GM19455 (cell line): Measurements from ENCODE around the gene MN1.

ENCODE experiments used
- ATAC-seq: cut with Tn5 transposase; IDR thresholded peaks from one replicate; pipeline ENCODE4 v1.9.1; 2021; ENCODE audit not compliant: unreplicated experiment

The MN1 gene

DNA sequence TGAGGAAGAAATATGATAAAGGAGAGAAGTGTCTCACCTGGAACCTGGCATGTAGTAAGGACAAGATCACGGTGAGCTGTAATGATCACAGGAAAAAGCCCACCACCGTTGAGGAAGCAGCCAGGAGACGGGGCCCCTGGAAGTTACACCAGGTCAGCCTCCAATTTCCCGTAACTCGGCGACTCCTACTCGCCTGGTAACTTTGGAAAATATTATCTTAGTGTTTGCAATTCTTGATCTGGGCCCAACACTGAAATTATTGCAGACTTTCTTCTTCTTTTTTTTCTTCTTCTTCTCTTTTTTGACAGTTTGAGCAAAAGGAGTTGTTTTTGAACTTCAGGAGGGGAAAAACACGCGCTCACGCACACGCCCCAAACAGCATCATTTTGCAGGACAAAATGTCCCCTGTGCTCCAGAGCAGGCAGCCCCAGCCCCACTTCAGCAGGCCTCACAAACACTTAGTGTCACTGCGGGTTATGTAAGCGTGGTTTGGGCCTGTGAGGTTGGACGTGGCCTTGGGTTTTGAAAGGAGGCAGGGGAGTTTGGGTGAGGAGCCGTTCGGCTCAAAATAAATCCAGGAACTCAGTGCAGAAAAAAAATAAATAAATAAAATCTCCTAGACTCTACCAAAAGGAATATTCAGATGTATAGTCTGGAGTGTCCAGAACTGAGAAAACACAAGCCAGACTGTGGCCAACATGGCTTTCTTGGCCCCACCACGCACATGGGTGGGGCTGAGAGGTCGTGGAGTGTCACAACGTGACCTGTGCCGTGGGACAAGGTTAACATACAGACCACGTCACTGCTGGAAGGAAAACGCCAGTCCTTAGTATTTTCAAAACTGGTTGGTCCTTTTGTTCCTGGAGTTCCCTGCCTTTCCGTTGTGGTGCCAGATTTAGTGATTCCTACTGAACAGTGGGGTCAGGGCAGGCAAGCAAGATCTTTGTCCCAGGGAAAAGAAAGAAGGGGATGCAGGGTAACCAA, 26.3 kb upstream of the MN1 start:
- ATAC-seq = no peak

DNA sequence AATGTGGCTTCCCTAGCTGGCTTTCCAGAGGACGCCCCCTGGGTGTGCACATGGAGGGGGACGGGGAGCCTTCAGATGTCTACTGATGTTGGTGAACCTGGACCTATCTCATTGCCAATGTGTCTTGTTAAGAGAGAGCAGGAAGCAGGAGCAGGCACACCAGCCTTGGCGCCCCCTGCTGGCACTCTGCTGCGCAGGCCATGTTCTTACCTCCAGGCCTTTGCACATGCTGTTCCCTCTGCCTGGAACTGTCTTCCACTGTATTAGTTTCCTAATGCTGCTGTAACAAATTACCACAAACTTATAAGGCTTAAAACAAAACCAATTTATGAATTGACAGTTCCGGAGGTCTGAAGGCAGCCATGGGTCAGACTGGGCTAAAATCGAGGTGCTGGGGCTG, 23.6 kb upstream of the MN1 start:
- no peak for ATAC-seq

DNA sequence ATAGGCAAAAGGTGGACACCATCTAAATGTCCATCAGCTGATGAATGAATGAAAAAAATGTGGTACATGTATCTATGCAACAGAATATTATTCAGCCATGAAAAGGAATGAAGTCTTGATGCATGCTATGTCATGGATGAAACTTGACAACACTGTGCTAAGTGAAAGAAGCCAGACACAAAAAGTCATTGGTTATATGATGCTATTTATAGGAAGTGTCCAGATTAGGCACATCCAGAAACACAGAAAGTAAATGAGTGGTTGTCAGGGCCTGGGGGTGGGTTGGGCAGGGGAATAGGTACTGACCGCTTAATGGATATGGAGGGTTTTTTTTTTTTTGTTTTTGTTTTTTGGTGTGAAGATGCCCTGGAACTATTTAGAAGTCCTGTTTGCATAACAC, 21.7 kb upstream of the MN1 start:
- no peak for ATAC-seq

DNA sequence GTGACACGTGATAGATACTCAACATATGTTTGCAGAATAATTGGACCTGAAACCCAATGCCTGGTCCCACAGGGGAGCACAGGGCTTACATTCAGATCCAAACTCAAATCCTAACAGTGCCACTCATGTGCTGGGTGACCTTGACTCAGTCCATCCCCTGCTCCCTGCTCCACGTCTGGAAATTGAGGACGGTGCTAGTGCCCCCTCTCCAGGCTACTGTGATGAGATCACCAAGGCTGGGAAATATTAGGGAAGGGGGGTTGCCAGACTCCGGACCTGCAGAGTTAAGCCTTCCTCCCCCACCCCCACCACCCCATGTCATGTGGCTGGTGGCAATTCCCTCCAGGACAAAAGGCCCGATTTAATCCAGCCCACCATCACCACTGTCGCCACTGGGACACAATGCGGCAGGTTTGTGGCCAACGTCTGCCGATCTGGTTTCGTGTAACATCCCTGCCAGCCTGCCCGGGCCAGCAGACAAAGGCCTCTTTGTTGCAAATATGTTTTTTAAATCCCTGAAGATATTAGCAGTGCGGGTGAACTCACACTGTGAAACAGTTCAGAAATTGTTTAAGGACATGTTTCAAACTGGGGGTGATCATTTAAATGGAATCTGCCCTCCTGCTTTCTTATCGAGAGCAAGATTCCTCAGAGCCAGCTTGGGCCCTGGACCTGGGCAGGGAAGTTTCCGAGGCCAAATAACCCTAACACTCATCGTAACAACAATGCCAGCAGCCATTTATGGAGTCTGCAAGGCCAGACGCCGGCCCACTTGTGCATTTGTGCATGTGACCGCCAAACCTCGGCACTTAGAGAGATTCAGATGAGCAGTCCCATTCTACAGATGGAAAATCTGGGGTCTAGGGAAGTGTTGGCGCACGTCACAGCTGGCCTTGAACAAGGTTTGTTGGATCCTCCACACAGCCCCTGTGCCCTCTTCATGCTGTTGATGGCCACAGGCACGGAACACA, 19.6 kb upstream of the MN1 start:
- ATAC-seq = no peak

DNA sequence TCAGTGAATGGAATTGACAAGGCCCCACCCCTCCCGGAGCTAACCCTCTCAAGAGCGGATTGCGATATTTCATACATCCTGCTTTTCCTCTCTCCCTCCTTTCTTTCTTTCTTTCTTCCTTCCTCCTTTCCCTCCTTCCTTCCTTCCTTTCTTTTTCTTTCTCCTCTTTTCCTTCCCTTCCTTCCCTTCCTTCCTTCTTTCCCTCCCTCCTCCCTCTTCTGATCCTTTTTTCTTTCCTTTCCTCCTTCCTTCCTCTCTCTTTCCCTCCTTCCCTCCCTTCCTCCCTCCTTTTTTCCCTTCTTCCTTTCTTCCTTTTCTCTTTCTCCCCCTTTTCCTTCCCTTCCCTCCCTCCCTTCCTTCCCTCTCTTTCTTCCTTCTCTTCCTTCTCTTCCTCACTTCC, 15.0 kb upstream of the MN1 start:
- ATAC-seq = no peak

DNA sequence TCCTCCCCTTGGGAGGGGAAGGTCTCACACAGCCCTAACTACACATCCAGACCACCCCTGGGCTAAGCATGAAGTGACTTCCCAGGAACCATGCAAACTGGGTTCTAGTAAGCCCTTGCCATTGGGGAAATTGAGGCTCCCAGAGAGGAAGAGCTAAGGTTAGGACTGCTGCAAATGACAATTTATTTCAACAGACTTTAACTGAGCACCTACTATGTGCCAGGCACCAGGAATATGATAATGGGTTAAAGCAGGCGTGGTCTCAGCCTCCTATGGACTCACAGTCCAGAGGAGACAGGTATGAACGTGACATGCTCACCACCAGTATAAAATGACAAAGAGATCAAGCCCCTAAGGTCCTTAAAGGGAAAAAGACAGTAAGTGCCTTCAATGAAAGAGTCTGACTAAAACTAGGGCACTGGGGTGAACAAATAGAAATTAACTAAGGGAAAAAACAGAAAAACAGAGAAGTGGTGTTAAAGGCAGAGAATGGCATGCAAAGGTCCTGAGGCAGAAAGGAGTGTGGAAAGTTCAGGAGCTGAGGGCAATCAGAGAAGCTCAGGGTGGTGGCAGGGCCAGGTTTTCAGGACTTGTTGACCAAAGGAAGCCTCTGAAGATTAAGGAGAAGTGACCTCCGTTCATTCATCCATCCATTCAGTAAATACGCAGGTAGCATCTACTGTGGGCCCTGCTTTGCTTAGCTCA, 14.4 kb upstream of the MN1 start:
- no peak for ATAC-seq

DNA sequence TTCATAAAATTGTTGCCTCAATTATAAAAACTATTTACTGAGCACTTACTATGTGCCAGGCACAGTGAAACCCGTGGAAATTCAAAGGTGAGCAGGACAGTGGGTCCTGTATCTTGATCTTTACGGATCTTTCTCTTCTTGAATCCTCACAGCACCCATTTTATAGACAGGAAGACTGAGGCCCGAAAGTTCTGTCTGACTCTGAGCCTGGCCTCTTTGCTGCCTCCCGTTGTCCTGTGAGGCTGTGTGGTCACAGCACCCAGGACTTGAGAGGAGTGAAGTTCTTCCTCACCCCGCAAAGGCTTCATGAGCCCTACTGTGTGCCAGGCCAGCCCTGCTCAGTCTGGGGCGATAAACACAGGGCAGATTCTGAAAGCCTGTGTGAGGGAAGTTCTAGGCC, 13.4 kb upstream of the MN1 start:
- ATAC-seq = no peak

DNA sequence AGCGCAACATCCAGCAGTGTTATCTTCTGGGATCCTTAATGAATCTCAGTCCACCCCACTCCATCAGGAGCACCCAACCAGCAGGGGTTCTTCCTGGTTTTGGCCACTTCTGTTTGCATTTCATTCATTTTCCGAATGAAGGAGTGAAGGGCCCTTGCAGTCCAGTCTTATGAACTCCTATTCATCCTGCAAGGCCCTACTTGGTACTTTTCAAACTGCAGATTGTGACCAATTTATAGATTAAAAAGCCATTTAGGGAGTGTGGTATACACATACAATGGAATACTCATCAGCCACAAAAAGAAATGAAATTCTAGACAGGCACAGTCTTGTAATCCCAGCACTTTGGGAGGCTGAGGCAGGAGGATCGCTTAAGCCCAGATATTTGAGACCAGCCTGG, 10.2 kb upstream of the MN1 start:
- ATAC-seq = no peak

DNA sequence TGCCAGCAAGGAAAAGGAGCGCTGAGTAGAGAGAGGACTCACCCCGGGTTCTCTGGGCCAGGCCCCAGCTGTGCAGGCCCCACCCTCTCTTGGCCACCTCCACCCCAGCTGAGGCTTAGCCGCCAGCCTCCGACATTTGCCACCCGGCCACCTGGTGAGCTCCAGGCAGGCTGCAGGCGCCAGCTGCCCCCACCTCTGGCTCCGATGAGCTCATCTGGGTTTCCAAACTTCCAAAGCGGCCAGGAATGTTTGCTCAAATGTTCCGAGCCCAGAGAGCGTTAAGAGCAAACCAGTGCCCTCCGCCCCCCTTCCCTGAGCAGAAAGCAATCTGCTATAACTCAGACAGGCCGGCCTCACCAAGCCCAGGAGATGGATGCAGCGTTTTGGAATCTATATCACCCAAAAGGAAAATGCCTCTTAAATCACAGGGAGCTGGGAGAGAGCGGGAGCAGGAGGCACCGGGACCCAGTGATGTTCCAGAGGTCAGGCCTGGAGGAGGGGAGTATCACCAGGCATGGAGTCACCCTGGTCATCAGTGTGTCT, 9.1 kb upstream of the MN1 start:
- no peak for ATAC-seq

DNA sequence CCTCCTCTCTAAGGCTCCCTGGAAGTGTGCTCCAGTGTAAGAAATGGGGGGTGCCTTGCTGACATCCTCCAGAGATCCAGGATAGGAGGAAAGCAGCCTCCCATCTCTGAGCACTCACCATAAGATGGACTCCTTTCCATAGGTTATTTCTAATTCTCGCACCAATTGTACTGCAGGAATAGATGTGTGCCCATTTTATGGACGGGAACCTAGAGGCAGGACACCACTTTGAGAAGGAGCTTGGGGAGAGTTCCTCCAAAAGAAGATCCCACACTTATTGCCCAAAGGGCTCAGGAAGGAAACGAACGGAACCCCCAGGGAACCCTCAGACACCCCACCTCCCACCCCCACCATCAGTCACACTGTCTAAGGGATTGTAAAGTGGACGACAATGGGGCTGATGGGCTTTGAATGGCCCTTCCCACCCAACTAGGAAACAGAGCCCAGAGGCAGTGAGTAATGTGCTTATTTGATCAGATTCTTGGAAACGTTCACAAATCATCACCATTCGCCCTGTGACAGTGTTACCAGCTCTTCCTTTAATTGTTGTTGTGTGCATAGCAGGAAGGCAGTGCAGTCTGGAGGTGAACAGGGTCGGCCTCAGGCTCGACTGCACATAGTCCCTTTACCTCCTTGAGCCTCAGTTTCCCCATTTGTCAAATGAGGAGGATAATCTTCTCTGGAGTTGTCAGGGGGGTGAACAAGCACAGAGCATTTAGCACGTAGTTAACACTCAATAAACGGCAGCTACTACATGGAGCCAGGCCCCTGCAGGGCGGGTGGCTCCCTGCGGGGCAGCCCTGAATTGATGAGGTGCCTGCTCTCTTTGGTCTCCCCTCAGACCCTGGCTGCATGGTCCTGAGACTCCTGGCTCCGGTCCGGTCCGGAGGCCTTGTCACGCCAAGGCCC, 8.4 kb upstream of the MN1 start:
- ATAC-seq = no peak

DNA sequence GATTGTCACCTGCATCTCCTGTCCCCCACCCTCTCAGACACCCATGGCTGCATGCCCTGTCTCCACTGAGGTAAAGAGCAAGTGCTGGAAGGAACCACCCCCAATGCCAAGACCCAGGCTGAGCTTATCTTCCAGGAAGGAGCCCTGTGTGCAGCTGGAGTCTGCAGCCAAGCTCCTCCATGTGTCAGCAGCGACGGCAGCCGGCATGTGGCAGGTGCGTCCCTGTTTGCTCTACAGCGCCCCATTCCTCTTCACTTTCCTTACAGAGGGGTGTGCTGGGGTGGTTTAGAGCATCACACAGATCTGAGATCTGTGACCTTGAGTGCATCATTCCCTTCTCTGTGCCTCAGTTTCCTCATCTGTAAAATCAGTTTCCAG, 7.7 kb upstream of the MN1 start:
- ATAC-seq = no peak

DNA sequence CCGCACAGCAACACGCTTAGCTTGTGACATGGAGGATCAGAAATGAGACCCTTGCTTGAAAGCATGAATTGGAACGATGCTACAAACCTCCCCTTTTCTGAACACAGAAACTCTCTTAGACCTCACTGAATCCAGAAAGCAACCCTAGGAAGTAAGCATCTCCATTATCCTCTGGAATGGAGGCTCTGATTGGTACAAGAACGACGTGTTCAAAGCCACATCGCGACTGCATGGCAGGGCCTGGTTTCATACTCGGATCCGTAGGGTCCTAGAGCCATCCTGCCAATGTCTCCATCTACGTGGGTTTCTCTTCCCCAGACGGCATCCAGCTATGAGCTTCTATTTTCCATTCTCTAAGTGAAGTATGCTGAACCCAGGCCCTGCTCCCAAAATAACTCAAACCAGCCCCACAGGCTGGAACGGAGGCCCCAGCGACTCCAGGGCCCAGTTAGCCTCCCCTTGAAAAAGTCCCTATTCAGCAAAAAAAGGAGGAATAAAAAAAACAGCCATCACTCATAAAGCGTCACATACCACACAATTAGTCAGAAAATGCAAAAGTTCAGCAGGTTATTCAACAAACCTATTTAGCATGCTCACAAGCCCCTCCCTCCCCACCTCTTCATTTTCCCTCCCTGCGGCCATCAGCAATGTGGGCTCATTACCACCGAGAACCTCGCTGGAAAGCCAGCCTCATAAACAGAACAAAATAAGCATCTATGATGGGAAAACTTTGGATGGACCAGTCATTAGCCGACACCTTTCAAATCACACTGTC, 7.1 kb upstream of the MN1 start:
- no peak for ATAC-seq

DNA sequence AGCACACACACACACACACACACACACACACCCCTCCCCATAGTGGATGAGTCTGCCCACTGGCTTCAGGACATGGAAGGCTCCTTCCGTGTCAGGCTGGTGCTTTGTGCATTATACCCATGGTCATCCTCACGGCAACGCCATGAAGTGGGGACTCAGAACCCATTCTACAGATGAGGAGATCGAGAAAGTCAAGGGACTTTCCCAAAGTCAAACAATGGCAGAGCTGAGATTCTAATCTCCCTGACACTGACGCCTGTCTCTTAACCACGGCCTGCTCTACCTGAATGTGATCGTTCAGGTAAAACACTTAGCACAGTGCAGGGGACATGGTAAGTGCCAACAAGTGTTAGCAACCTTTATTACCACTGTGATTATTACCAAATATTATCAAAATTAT, 4.3 kb upstream of the MN1 start:
- no peak for ATAC-seq

DNA sequence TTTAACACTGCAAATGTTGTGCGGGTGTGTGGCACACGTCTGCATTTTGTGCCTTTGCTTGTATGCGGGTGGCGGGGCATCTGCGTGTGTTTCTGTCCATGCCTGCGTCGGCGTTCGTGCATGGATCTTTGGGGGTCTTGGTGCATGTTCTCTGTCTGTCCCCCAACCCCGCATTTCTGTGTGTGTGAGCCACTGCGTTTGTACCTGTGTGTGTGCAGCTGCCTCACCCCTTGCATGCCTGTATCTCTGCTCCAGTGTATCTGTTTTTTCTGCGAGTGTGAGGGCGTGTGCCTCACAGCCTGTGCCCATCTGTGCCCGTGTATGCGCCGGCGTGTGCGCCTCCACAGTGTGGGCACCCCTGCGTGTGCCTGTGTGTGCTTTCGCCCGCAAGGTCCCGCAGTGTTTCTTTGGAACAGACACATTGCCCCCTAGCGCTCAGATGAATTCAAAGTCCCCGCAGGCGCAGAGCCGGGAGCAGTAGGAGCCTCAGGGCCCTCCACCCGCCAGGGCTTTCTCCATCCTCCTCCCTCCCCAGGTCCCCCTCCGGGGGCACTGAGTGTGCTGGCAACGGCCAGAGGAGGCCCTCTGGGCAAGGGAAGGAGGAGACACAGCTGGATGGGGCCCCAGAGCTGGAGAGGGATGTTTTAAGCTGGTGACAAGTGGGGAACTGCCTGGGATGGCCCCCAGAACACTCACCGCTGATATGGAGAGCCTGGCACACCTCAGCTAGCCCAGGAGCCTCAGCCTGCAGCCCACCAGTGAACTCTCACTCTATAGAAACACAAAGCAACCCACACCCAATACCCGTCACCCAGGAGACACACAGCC, 3.1 kb upstream of the MN1 start:
- no peak for ATAC-seq

DNA sequence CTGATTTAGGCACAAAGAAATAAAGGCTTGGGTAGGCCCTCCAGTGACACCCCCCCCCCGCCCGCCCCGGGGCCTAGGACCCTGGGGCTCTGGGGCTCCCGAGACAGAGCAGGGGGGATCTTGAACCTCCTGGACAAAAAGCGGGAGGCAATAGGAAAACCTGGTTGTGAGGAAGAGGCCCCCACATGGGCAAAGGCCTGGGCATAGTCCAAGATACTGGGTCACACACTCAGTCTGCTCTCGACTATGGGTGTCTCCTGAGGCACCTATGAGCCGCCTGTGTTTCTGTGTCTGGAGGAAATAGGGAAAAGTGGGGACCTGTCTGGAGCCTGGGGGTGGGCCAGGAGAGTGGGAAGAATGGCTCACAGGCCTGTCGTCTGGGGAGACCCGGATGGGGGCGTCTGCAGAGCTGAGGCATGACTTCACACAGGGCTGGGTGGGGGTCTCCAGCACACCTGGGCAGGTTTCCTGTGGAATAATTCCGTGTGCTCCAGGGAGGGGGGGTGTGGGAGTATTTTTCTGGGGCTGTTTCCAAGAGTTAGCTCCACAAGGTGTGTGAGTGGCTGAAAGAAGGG, 2.4 kb upstream of the MN1 start:
- no peak for ATAC-seq

DNA sequence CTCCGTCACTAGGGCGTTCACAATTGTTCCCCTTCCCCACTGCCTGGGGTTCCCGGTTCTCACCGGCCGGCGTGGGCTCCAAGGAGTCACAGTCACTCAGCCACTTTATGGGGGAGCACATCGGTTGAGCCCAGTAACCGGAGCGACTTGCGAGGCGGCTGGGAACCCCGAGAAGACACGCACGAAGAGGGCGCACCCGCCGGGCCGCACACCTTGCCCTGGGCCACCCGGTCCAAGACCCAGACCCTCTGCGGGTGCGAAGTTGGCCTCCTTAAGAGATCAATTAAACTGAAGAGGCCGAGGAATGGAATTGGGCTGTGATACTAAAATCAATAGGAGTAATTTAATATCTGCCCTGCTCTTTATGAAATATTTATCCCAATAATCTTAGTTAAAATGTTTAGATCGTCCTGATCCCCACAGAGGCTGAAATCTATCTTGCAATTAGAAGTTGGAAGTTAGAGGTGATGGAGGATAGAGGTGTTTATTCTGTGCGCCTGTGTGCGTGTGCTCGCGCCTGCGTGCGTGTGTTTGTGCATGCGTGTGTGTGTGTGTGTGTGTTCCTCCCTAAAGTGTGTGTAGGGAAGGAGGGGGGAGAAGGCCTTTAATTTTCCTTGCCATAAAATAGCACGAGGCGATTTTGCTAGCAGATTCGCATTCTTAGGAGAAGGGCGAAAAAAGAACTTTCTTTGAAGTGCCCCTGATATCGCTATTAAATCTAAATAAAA, 954 bp upstream of the MN1 start:
- ATAC-seq = no peak

DNA sequence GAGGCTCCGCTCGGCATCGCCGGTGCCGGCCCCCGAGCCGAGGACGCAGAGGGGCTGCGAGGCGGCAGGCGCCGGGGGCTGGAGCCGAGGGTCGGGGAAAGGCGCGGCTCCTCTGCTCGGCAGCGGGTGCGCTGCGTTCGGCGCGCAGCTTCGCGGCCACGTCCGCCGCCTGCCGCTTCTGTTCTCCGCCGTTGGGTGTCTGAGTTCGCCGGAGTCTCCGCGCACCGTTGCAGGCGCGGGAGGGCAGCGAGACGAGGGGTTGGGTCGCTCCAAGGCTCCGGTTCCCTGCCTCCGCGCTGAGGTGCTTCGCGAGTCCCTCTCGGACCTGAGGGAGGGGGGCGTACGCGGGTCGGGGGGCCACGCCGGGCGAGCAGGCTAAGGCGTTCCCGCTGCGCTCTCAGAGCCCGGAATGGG, 347 bp downstream of the MN1 start:
- no peak for ATAC-seq
